Skeletal muscle satellite cell (primary cell): ENCODE data around the gene RIN1. TPM values are rescaled to one million over a fixed set of nuclear protein-coding genes. Genes with fewer than 3 reads are reported as not detected.
A peak's percentile ranks its signal among the peaks of the same experiment; 100 is the strongest.

Experiments
- H3K27me3 ChIP-seq: 2 replicates; pipeline ENCODE4 v1.7.0; 2013; ENCODE audit warnings: low read length; ENCODE audit not compliant: control insufficient read depth, insufficient read depth
- H3K36me3 ChIP-seq: 2 replicates; pipeline ENCODE4 v1.7.0; 2013; ENCODE audit warnings: mild to moderate bottlenecking, control low read depth, low read length; ENCODE audit not compliant: insufficient read depth
- H3K4me1 ChIP-seq: 2 replicates; pipeline ENCODE4 v1.7.0; 2013; ENCODE audit warnings: low read length; ENCODE audit not compliant: control insufficient read depth, insufficient read depth
- H3K4me2 ChIP-seq: 2 replicates; pipeline ENCODE4 v1.7.0; 2013; ENCODE audit warnings: mild to moderate bottlenecking, low read length
- H3K4me3 ChIP-seq: 2 replicates; pipeline ENCODE4 v1.7.0; 2013; ENCODE audit warnings: low read length
- H3K9ac ChIP-seq: 2 replicates; pipeline ENCODE4 v1.7.0; 2013; ENCODE audit warnings: mild to moderate bottlenecking, low read depth, low read length, moderate library complexity
- H3K9me3 ChIP-seq: replicated peaks from 2 replicates; pipeline ENCODE4 v1.7.0; 2013; ENCODE audit warnings: mild to moderate bottlenecking, control low read depth, low read length
- small RNA-seq: library from RNA; depleted of rRNA; stranded (forward); fragments of <200 nt; gene quantifications from one replicate; pipeline ENCODE3, GENCODE V24; 2012

The RIN1 gene

GRCh38 chr11:66287211-66287888 is 48.9 kb downstream of the RIN1 start:
- Histone ChIP-seq H3K9me3 (no peaks in the 10 kb centered on the region), H3K27me3 (peaks cover 15% of the 10 kb centered on the region), H3K36me3 (peaks cover 33% of the 10 kb centered on the region), H3K4me2 (peak overlapping the region; percentile 97), H3K9ac (peak overlapping the region; percentile 96), H3K4me1 (peaks cover 19% of the 10 kb centered on the region), H3K4me3 (peak overlapping the region; percentile 72)

- no peak overlapping the region for H3K9ac ChIP-seq
- peaks cover 19% of the 10 kb centered on the region for H3K4me1 ChIP-seq
- H3K27me3 ChIP-seq: peaks cover 9% of the 10 kb centered on the region
- H3K9me3 ChIP-seq: no peaks in the 10 kb centered on the region
- H3K4me2 ChIP-seq: peak overlapping the region; percentile 97
- no peak overlapping the region for H3K4me3 ChIP-seq
- H3K36me3 ChIP-seq: peaks cover 33% of the 10 kb centered on the region
Measured at GRCh38 chr11:66286699-66287098, 49.5 kb downstream of the RIN1 start.

GRCh38 chr11:66285250-66285947 is 50.8 kb downstream of the RIN1 start:
- Histone ChIP-seq H3K36me3 (peaks cover 33% of the 10 kb centered on the region), H3K4me3 (no peak overlapping the region), H3K4me2 (no peak overlapping the region), H3K9me3 (no peaks in the 10 kb centered on the region), H3K27me3 (no peaks in the 10 kb centered on the region), H3K4me1 (peaks cover 29% of the 10 kb centered on the region), H3K9ac (no peak overlapping the region)

- Histone ChIP-seq H3K36me3 (peaks cover 33% of the 10 kb centered on the region), H3K27me3 (no peaks in the 10 kb centered on the region), H3K9ac (no peak overlapping the region), H3K9me3 (no peaks in the 10 kb centered on the region), H3K4me3 (no peak overlapping the region), H3K4me2 (no peak overlapping the region), H3K4me1 (peaks cover 27% of the 10 kb centered on the region)
Measured at GRCh38 chr11:66284526-66285078, 51.6 kb downstream of the RIN1 start.

- no peaks in the 10 kb centered on the region for H3K27me3 ChIP-seq
- H3K4me1 ChIP-seq: peaks cover 26% of the 10 kb centered on the region
- no peak overlapping the region for H3K4me3 ChIP-seq
- H3K4me2 ChIP-seq: no peak overlapping the region
- H3K9ac ChIP-seq: no peak overlapping the region
- peaks cover 33% of the 10 kb centered on the region for H3K36me3 ChIP-seq
- no peaks in the 10 kb centered on the region for H3K9me3 ChIP-seq
Measured at GRCh38 chr11:66283461-66284105, 52.7 kb downstream of the RIN1 start.

- H3K9me3 ChIP-seq: no peaks in the 10 kb centered on the region
- no peaks in the 10 kb centered on the region for H3K27me3 ChIP-seq
- no peak overlapping the region for H3K4me3 ChIP-seq
- no peak overlapping the region for H3K4me2 ChIP-seq
- no peak overlapping the region for H3K9ac ChIP-seq
- peaks cover 24% of the 10 kb centered on the region for H3K4me1 ChIP-seq
- H3K36me3 ChIP-seq: peaks cover 33% of the 10 kb centered on the region
Measured at GRCh38 chr11:66282468-66283455, 53.5 kb downstream of the RIN1 start.

Small RNA genes lying within 50 kb of the gene (small RNA-seq; reads per million reads assigned to genes)
- gene RF00017: not detected
